Gastroesophageal sphincter (tissue), 3 donors: Measurements from ENCODE around the gene ANKH.

Source experiments
- CTCF ChIP-seq, 4 experiments: fragments of 200-600 bp in 2 of 4; fragments of 450-650 bp in 2 of 4; sonication (generic) in 1 of 4; IDR thresholded peaks; one replicate each; pipeline ENCODE4 v1.5.1; 2017 to 2019; ENCODE audit warnings: antibody characterized with exemption in 4 of 4, mild to moderate bottlenecking in 2 of 4, moderate library complexity in 2 of 4
- EP300 ChIP-seq: sonication (generic); formaldehyde crosslinking; IDR thresholded peaks from one replicate; pipeline ENCODE4 v1.6.1; 2017; ENCODE audit warnings: antibody characterized with exemption, mild to moderate bottlenecking
- POLR2A ChIP-seq, 2 donors: fragments of 450-650 bp; IDR thresholded peaks; one replicate each; pipeline ENCODE4 v1.6.1; 2017; ENCODE audit warnings: antibody characterized with exemption in 2 of 2, mild to moderate bottlenecking in 2 of 2, moderate library complexity in 1 of 2
- POLR2AphosphoS5 ChIP-seq: sonication (generic); formaldehyde crosslinking; IDR thresholded peaks from one replicate; pipeline ENCODE4 v1.6.1; 2017; ENCODE audit warnings: antibody characterized with exemption

GRCh38 chr5:14674983-14675854 is 196.4 kb downstream of the ANKH start:
- no peak for TF ChIP-seq CTCF (IDR thresholded peaks at IDR 0.05)
- no peak for TF ChIP-seq EP300
- no peak for TF ChIP-seq POLR2AphosphoS5
- TF ChIP-seq POLR2A (IDR thresholded peaks at IDR 0.05) = no peak
